Effector memory CD4-positive, alpha-beta T cell (primary cell): Measurements from ENCODE around the gene HTR3E.

Experiments
- DNase-seq, 3 donors: peaks; one replicate each; pipeline ENCODE4 v3.0.0-alpha.2; 2020
- H3K27ac ChIP-seq: 2 replicates; pipeline ENCODE4 v1.7.0; 2013; ENCODE audit warnings: mild to moderate bottlenecking, low read length, moderate library complexity; ENCODE audit not compliant: insufficient read depth, poor library complexity, severe bottlenecking
- H3K27me3 ChIP-seq: replicated peaks from 2 replicates; pipeline ENCODE4 v1.7.0; 2013; ENCODE audit warnings: mild to moderate bottlenecking, low read length; ENCODE audit not compliant: insufficient read depth, control insufficient read depth, poor library complexity, severe bottlenecking
- H3K36me3 ChIP-seq: 2 replicates; pipeline ENCODE4 v1.7.0; 2013; ENCODE audit warnings: mild to moderate bottlenecking, low read length, moderate library complexity; ENCODE audit not compliant: control insufficient read depth, insufficient read depth
- H3K4me1 ChIP-seq: 2 replicates; pipeline ENCODE4 v1.7.0; 2013; ENCODE audit warnings: low read length, mild to moderate bottlenecking; ENCODE audit not compliant: control insufficient read depth, insufficient read depth, poor library complexity, severe bottlenecking
- H3K4me3 ChIP-seq: 2 replicates; pipeline ENCODE4 v1.7.0; 2013; ENCODE audit warnings: low read length, low read depth, mild to moderate bottlenecking; ENCODE audit not compliant: insufficient read depth, poor library complexity, severe bottlenecking
- H3K9me3 ChIP-seq: 2 replicates; pipeline ENCODE4 v1.7.0; 2013; ENCODE audit warnings: mild to moderate bottlenecking, low read length, moderate library complexity; ENCODE audit not compliant: control insufficient read depth

HTR3E gene

GRCh38 chr3:184073621-184074020 lies 23.2 kb upstream of the HTR3E start:
- H3K27ac ChIP-seq = no peak overlapping the region
- no peaks in the 10 kb centered on the region for H3K27me3 ChIP-seq
- H3K36me3 ChIP-seq = no peaks in the 10 kb centered on the region
- no peak overlapping the region for H3K4me3 ChIP-seq
- no peaks in the 10 kb centered on the region for H3K9me3 ChIP-seq
- H3K4me1 ChIP-seq = no peaks in the 10 kb centered on the region
- DNase-seq = no peak

DNA sequence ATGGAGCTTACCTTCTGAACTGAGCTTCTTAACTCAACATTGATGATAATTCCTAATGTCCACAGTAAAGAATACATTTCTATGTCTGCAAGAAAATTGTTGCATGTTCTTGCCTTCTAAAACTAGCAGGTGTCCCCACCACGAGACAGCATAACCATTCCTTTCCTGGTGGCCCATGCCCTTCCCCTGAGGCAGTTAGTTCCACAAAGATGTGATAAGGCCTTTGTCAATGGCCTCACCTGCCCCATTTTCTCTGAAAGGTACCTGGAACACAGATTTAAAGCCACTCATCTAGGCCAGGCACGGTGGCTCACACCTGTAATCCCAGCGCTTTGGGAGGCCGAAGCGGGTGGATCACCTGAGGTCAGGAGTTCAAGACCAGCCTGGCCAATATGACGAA lies 21.0 kb upstream of the HTR3E start:
- Histone ChIP-seq H3K4me3 (no peak overlapping the region), H3K9me3 (no peaks in the 10 kb centered on the region), H3K36me3 (no peaks in the 10 kb centered on the region), H3K27ac (no peak overlapping the region), H3K27me3 (no peaks in the 10 kb centered on the region), H3K4me1 (no peaks in the 10 kb centered on the region)
- no peak for DNase-seq

DNA sequence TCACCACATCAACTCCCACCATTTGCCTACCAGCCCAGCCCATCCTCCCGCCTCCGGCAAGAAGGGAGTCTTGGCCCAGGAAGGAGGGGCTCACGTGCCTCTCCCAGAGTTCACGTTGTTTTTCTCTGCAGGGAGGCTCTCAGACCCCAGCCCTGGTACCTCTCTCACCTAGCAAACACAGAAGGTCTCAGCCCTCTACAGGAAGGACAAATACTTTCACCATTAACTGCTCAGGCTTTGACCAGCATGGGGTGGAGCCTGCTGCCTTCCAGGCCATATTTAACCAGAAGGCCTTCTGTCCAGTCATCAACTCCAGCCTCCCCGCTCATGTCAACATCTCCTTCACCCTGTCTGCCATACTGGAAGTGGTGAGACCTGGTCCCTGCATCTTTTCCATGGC lies 19.0 kb upstream of the HTR3E start:
- Histone ChIP-seq H3K27ac (no peak overlapping the region), H3K4me3 (no peak overlapping the region), H3K9me3 (no peaks in the 10 kb centered on the region), H3K27me3 (no peaks in the 10 kb centered on the region), H3K36me3 (no peaks in the 10 kb centered on the region), H3K4me1 (no peaks in the 10 kb centered on the region)
- DNase-seq = no peak

DNA sequence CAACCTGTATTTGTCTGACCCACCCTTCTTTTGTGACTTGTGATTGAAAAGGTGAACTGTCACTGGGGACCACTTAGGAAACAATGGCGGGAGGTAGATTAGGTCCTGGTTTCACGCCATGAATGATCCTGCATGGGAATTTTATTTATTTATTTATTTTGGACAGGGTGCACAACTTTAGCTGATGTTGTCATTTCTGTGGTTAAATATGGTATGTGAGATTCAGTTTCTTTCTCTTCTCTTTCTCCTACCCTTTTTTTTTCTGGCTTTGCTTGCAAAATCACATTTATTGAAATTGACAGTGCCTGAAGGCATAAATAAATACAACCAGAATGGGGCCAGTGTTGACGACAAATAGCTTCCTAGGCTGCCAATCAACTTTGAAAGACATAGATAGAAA lies 18.0 kb upstream of the HTR3E start:
- H3K36me3 ChIP-seq = no peaks in the 10 kb centered on the region
- H3K9me3 ChIP-seq = no peaks in the 10 kb centered on the region
- no peak overlapping the region for H3K27ac ChIP-seq
- H3K4me1 ChIP-seq = no peaks in the 10 kb centered on the region
- H3K27me3 ChIP-seq = no peaks in the 10 kb centered on the region
- no peak overlapping the region for H3K4me3 ChIP-seq
- no peak for DNase-seq

- H3K27ac ChIP-seq = no peak overlapping the region
- H3K4me3 ChIP-seq = no peak overlapping the region
- H3K27me3 ChIP-seq = no peaks in the 10 kb centered on the region
- no peak for DNase-seq
- H3K9me3 ChIP-seq = no peaks in the 10 kb centered on the region
- no peaks in the 10 kb centered on the region for H3K36me3 ChIP-seq
- no peaks in the 10 kb centered on the region for H3K4me1 ChIP-seq
These were observed 15.6 kb upstream of the HTR3E start for GRCh38 chr3:184081116-184081830.

GRCh38 chr3:184082034-184082433 lies 14.8 kb upstream of the HTR3E start:
- Histone ChIP-seq H3K4me3 (no peak overlapping the region), H3K27ac (no peak overlapping the region)

DNA sequence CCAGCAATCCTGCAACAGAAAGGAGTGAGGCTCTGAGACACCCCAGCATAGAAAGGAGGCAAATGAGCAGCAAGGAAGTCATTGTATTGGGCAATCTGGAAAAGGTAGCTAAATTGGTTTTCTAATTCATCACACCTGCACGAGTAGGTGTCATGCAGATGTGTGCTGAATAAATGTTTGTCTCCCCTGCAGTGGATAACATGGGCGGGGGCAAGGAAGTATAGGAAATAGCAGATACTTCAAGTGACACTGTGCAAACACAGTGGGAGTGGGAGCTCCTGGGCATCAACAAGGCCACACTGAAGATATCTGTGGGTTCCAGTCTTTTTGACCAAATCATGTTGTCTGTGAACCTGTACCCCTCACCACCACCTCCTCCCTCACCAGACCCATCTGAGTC lies 14.4 kb upstream of the HTR3E start:
- H3K27ac ChIP-seq = no peak overlapping the region
- no peaks in the 10 kb centered on the region for H3K4me1 ChIP-seq
- H3K9me3 ChIP-seq = no peaks in the 10 kb centered on the region
- no peaks in the 10 kb centered on the region for H3K27me3 ChIP-seq
- H3K4me3 ChIP-seq = no peak overlapping the region
- no peaks in the 10 kb centered on the region for H3K36me3 ChIP-seq
- DNase-seq = no peak

More at GRCh38 chr3:184082034-184082433, 14.8 kb upstream of the HTR3E start:
- H3K9me3 ChIP-seq = no peaks in the 10 kb centered on the region
- H3K4me1 ChIP-seq = no peaks in the 10 kb centered on the region
- no peaks in the 10 kb centered on the region for H3K27me3 ChIP-seq
- DNase-seq = no peak
- H3K36me3 ChIP-seq = no peaks in the 10 kb centered on the region

- no peaks in the 10 kb centered on the region for H3K4me1 ChIP-seq
- H3K9me3 ChIP-seq = no peaks in the 10 kb centered on the region
- H3K27ac ChIP-seq = no peak overlapping the region
- no peak for DNase-seq
- H3K4me3 ChIP-seq = no peak overlapping the region
- no peaks in the 10 kb centered on the region for H3K27me3 ChIP-seq
- H3K36me3 ChIP-seq = no peaks in the 10 kb centered on the region
These were observed 11.4 kb upstream of the HTR3E start for GRCh38 chr3:184085389-184085852.

DNA sequence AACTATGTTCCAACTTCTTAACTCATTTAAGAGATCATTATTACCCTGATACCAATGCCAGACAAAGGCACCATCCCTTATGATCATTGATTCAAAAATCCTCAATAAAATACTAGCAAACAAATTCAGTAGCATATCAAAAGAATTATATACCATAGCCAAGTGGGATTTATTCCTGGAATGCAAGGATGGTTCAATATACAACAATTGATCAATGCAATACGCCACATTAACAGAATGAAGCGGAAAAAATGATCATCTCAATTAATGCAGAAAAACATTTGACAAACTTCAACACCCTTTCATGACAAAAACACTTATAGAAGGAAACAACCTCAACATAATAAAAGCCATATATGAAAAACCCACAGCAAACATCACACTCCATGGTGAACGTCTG lies 4.7 kb upstream of the HTR3E start:
- Histone ChIP-seq H3K36me3 (no peaks in the 10 kb centered on the region), H3K4me3 (no peak overlapping the region), H3K27me3 (no peaks in the 10 kb centered on the region), H3K27ac (no peak overlapping the region), H3K4me1 (no peaks in the 10 kb centered on the region), H3K9me3 (peaks cover 6% of the 10 kb centered on the region)
- no peak for DNase-seq

GRCh38 chr3:184097556-184097955 lies 692 bp downstream of the HTR3E start:
- Histone ChIP-seq H3K36me3 (no peaks in the 10 kb centered on the region), H3K4me1 (no peaks in the 10 kb centered on the region), H3K27me3 (no peaks in the 10 kb centered on the region), H3K27ac (no peak overlapping the region), H3K4me3 (no peak overlapping the region), H3K9me3 (peaks cover 4% of the 10 kb centered on the region)
- no peak for DNase-seq
